Activated CD8-positive, alpha-beta memory T cell treated with anti-CD3 and anti-CD28 coated beads, Interleukin-2, amount 50 U/mL, for 48 hours (primary cell): ENCODE measurements around the gene PTPRCAP.

Experiments
- DNase-seq: peaks from one replicate; pipeline ENCODE4 v3.0.0-alpha.2; 2020

Gene PTPRCAP

GRCh38 chr11:67393990-67394389 is 43.5 kb downstream of the PTPRCAP start:
- no peak for DNase-seq

DNA sequence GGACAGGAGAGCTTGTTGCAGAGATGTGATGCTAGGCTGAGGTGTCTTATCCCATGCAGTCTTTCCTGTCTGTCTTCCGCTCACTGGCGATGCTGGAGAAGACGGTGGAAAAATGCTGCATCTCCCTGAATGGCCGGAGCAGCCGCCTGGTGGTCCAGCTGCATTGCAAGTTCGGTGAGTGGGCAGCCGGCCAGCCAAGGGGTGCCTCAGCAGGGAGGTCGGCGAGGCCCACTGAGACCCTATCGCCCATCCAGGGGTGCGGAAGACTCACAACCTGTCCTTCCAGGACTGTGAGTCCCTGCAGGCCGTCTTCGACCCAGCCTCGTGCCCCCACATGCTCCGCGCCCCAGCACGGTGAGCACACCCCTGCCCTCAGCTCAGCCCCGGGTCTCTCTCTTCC is 44.0 kb downstream of the PTPRCAP start:
- DNase-seq = no peak

DNA sequence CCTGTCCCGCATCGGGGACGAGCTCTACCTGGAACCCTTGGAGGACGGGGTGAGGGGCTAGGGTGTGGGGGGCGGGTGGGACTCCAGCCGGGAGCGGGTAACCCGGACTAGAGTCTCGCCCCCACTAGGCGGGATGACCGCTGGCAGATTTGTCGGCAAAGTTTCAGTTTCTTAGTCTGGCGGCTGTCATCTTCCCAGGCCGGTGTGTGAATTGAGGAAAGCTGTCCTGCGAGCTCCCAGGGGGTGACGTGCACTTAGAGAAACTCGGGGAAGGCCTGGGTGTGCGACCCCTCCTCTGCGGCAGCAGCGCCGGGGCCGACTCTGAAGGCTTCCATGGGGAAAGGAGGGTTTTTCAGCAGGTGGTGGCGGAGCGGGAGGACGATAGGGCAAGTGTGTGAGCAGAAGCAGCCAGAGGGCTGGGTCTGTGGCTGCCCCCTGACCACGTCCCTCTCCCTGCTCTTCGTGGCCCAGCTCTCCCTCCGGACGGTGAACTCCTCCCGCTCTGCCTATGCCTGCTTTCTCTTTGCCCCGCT is 45.2 kb downstream of the PTPRCAP start:
- no peak for DNase-seq

DNA sequence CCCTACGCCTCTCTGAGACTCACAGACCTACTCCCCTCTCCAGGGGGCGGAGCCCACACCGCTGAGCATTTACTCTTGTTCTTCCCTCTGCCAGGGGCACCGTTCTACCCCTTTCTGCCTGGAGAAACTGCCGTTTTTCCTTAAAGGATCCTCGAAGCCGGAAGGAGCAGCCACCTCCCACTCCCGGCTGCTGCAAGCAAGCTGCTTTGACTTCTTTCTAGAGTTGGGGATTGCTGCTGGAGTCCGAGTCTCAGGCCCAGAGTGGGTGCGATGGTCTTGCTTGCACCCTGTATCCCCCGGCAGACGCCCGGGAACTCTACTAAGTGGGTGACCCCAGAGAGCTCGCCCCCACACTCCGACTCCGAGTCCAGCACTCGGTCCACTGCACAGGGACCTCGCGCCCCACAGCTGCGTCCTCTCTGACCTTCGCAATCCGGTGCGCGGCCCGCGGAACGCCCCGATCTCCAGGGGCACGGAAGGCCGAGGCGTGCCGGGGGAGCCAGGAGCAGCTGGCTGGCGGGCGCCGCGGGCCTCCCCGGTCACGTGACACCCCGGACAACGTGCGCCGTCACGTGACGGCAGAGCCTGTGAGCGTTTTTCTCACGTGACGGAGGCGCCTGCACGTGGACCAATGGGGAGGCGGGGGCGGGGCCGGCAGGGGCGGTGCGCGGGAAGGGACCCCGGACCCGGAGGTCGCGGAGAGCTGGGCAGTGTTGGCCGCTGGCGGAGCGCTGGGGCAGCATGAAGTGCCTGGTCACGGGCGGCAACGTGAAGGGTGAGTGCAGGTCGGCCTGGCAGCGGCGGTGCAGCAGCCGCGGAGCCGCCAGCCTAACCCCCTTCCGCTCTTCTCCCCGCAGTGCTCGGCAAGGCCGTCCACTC is 45.9 kb downstream of the PTPRCAP start, which contains the start of gene RAD9A:
Gene RAD9A (plus strand): TSS at position 683 of the 879 bp plus-strand sequence. CDS start 59 bp downstream, at position 742.
- DNase-seq = peak; percentile 96

DNA sequence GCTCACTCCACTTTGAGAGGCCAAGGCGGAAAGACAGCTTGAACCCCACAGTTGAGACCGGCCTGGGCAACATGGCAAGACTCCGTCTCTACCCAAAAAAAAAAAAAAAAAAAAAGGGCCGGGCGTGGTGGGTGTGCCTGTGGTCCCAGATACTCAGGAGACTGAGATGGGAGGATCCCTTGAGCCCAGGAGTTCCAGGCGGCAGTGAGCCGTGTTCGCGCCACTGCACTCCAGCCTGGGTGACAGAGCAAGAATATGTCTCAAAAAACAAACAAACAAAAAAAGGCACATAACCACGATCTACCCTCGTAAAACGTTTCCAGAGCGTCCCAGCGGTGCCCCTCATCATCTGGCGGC is 46.6 kb downstream of the PTPRCAP start:
- no peak for DNase-seq

DNA sequence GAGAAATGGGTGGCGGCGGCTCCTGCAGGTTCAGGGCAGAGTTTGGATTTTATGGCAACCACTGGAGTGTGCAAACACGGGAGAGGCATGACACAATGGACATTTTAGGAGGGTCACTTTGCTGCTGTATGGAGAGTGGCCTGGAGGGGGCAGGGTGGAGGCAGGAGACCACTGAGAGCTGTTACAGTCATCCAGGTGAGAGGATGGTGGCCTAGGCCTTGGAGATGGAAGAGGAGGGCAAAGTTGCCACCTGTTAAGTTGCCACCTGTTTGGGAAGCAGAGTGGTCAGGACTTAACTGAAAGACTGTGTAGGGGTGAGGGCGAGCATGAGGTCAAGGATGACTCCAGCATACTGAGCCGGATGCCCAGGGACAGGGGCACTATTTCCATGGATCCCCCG is 48.0 kb downstream of the PTPRCAP start:
- DNase-seq = peak; percentile 74

DNA sequence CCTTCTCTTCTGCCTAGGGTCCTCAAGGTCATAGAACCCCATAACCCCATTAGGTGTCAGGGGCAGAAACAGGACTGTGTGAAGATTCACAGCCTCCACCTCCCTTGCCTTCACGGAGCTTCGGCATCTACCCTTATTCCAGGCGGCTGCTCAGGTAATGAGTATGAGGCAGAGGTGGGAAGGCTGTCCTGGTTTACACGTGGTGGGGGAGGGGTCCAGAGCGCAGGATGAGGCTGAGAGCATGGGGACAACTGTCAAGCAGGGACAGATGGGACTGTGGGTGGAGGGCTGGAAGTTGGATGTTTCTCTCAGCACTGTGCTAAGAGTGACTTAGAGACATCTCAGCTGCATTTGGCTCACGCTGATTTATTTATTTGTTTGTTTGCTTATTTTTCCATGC is 50.0 kb downstream of the PTPRCAP start:
- DNase-seq = no peak

- DNase-seq = no peak
Measured at GRCh38 chr11:67387069-67387468, 50.4 kb downstream of the PTPRCAP start.
